Neuronal stem cell (in vitro differentiated cells): Measurements from ENCODE around the gene OLFM2.
A peak's percentile ranks its signal among the peaks of the same experiment; 100 is the strongest.

ENCODE experiments used
- DNase-seq: peaks from one replicate; pipeline ENCODE4 v3.0.0-alpha.2; 2013; ENCODE audit warnings: low spot score
- H2AFZ ChIP-seq: one replicate; pipeline ENCODE4 v1.6.1; 2013; ENCODE audit warnings: mild to moderate bottlenecking, low read length, inconsistent platforms
- H2AK5ac ChIP-seq: 2 replicates; pipeline ENCODE4 v1.6.1; 2013; ENCODE audit warnings: low read depth, mild to moderate bottlenecking, inconsistent platforms, low read length, moderate library complexity, mixed read lengths
- H2BK120ac ChIP-seq: 2 replicates; pipeline ENCODE4 v1.6.1; 2013; ENCODE audit warnings: low read depth, mild to moderate bottlenecking, inconsistent platforms, low read length, moderate library complexity, mixed read lengths
- H2BK12ac ChIP-seq: one replicate; pipeline ENCODE4 v1.6.1; 2013; ENCODE audit warnings: low read length, inconsistent platforms
- H2BK15ac ChIP-seq: 2 replicates; pipeline ENCODE4 v1.6.1; 2013; ENCODE audit warnings: mild to moderate bottlenecking, low read length, inconsistent platforms, mixed read lengths
- H2BK5ac ChIP-seq: one replicate; pipeline ENCODE4 v1.6.1; 2013; ENCODE audit warnings: inconsistent platforms, mild to moderate bottlenecking, low read length, moderate library complexity
- H3K14ac ChIP-seq: one replicate; pipeline ENCODE4 v1.6.1; 2013; ENCODE audit warnings: low read length, inconsistent platforms
- H3K18ac ChIP-seq: 2 replicates; pipeline ENCODE4 v1.6.1; 2013; ENCODE audit warnings: low read length, inconsistent platforms
- H3K23ac ChIP-seq: 2 replicates; pipeline ENCODE4 v1.6.1; 2013; ENCODE audit warnings: low read depth, mild to moderate bottlenecking, mixed read lengths, low read length, inconsistent platforms; ENCODE audit not compliant: poor library complexity
- H3K27ac ChIP-seq: replicated peaks from 3 replicates; pipeline ENCODE4 v1.5.1; 2013; ENCODE audit warnings: low read length, inconsistent platforms
- H3K27me3 ChIP-seq, 3 experiments: 2 replicates each; pipeline ENCODE4 v1.6.1; 2013; ENCODE audit warnings: low read length in 3 of 3, mild to moderate bottlenecking in 2 of 3, inconsistent platforms in 1 of 3, low read depth in 1 of 3, mixed read lengths in 1 of 3, moderate library complexity in 1 of 3; ENCODE audit not compliant: control insufficient read depth in 3 of 3, insufficient read depth in 3 of 3
- H3K36me3 ChIP-seq, 2 donors: replicated peaks in 1 of 2; 2 replicates each; pipeline ENCODE4 v1.6.1; 2013; ENCODE audit warnings: low read length in 2 of 2; ENCODE audit not compliant: control insufficient read depth in 2 of 2, insufficient read depth in 2 of 2
- H3K4ac ChIP-seq: 2 replicates; pipeline ENCODE4 v1.6.1; 2013; ENCODE audit warnings: inconsistent platforms, mild to moderate bottlenecking, low read length, moderate library complexity
- H3K4me1 ChIP-seq, 2 donors: 1 replicate in 1 of 2; 2 replicates in 1 of 2; pipeline ENCODE4 v1.6.1; 2013; ENCODE audit warnings: low read length in 2 of 2, low read depth in 1 of 2; ENCODE audit not compliant: control insufficient read depth in 2 of 2, insufficient read depth in 1 of 2
- H3K4me2 ChIP-seq: one replicate; pipeline ENCODE4 v1.6.1; 2013; ENCODE audit warnings: mild to moderate bottlenecking, low read length, inconsistent platforms; ENCODE audit not compliant: insufficient read depth, poor library complexity, severe bottlenecking
- H3K4me3 ChIP-seq, 2 donors: 2 replicates each; pipeline ENCODE4 v1.5.1; 2013; ENCODE audit warnings: low read length in 2 of 2, mild to moderate bottlenecking in 2 of 2, inconsistent platforms in 1 of 2, moderate library complexity in 1 of 2
- H3K79me1 ChIP-seq: one replicate; pipeline ENCODE4 v1.6.1; 2013; ENCODE audit warnings: low read depth, mild to moderate bottlenecking, inconsistent platforms, low read length, moderate library complexity
- H3K9ac ChIP-seq: one replicate; pipeline ENCODE4 v1.6.1; 2013; ENCODE audit warnings: mild to moderate bottlenecking, low read depth, low read length, inconsistent platforms; ENCODE audit not compliant: poor library complexity
- H3K9me3 ChIP-seq, 2 donors: replicated peaks in 1 of 2; 2 replicates each; pipeline versions ENCODE3 to v1.6.1; 2013; ENCODE audit warnings: low read length in 2 of 2, mild to moderate bottlenecking in 2 of 2, inconsistent platforms in 1 of 2, low read depth in 1 of 2, mixed read lengths in 1 of 2, moderate library complexity in 1 of 2; ENCODE audit not compliant: control insufficient read depth in 2 of 2, insufficient read depth in 1 of 2
- H4K8ac ChIP-seq: one replicate; pipeline ENCODE4 v1.6.1; 2013; ENCODE audit warnings: low read depth, mild to moderate bottlenecking, inconsistent platforms, low read length, moderate library complexity
- H4K91ac ChIP-seq: one replicate; pipeline ENCODE4 v1.6.1; 2013; ENCODE audit warnings: low read length, low read depth, mild to moderate bottlenecking, inconsistent platforms; ENCODE audit not compliant: poor library complexity
- WGBS, 2 donors: extraction: QIAGEN DNeasy Blood & Tissue Kit; methylation state at CpG; one replicate each; pipeline ENCODE4 v1.1.7; 2013; ENCODE audit warnings: missing lambda C conversion rate in 2 of 2, mixed read lengths in 1 of 2; ENCODE audit not compliant: insufficient read length in 2 of 2, insufficient replicate concordance in 1 of 2; ENCODE audit errors: extremely low coverage in 2 of 2; 5-methylcytosine and 5-hydroxymethylcytosine counted together

Gene OLFM2

DNA sequence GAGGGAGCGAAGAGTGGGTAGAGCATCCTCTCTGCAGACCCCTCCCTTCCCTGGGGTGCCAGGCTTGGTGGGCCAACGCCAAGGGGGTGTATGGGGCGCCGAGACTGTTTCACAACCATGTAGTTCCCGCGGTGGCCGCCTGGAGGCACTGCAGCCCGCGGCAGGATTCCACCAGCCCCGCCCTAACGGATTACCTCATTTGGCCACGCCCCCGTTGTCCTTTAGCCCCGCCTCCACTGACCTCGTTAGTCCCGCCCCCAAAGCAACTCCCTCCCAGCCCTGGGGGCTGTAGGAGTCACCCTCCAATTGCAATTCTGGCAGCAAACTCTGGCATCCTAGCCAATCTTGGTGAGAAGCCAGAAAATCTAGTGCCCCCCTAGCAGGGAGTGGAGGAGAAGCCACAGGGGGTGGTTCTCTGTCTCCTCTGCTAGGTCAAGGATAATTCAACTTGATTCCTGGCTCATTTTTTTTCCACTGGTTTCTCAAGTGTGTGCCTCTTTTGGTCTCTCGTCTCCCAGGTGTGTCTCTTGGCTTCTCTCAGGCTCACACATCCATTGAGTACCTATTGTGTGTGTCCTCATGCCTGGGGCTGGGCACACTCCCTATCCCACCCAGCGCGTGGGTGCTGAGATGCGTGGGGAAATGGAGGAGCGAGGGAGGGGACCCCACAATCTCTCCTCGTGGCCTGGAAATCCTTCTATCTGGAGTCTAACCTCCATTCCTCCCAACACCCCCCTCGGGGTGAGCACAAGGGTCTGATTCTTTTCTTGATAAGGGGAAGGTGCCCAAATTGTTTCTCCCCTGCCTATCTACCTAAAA lies 2.0 kb downstream of the OLFM2 start:
- Histone ChIP-seq H2AFZ (no peak overlapping the region), H3K36me3 (no peaks in the 10 kb centered on the region), H3K18ac (peak overlapping the region; percentile 42), H3K4ac (no peak overlapping the region), H2BK5ac (no peak overlapping the region), H2BK120ac (no peak overlapping the region), H3K23ac (no peak overlapping the region), H2BK15ac (peak overlapping the region; percentile 32), H3K27ac (no peak overlapping the region), H3K4me1 (peaks cover 8 to 11% of the 10 kb centered on the region in 2 donors), H3K79me1 (no peaks in the 10 kb centered on the region), H3K4me3 (no peak overlapping the region), H2AK5ac (peak overlapping the region; percentile 92), H3K9ac (no peak overlapping the region), H4K91ac (no peak overlapping the region), H4K8ac (no peak overlapping the region), H2BK12ac (no peak overlapping the region), H3K14ac (no peak overlapping the region), H3K9me3 (no peaks in the 10 kb centered on the region), H3K27me3 (peaks cover 3 to 17% (median 15%) of the 10 kb centered on the region in 3 experiments), H3K4me2 (no peak overlapping the region)
- DNase-seq: peak; percentile 87
- WGBS, 2 donors: no CpG with 5 or more reads among the region's 23 CpGs

DNA sequence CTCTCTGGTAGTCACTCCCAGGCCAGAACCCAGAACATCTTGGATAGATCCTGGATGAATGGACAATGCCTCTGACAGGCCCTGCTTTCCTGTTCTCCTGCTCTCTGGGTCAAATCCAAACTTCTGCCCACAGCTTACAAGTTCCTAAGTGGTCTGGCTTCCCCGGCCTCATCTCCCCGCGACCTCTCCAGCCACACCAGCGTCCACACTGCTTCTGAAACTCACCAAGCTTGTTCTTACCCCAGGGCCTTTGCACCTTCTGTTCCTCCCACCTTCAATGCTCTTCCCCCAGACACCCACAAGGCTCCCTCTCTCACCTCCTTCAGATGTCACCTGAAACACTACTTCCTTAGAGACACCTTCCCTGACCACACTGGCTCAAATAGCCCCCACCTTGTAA lies 3.5 kb downstream of the OLFM2 start:
- H2BK5ac ChIP-seq: no peak overlapping the region
- H4K8ac ChIP-seq: no peak overlapping the region
- H3K14ac ChIP-seq: no peak overlapping the region
- no peak overlapping the region for H4K91ac ChIP-seq
- H3K79me1 ChIP-seq: no peaks in the 10 kb centered on the region
- H3K4me3 ChIP-seq: no peak overlapping the region
- no peak overlapping the region for H2AFZ ChIP-seq
- no peak for DNase-seq
- no peak overlapping the region for H3K4me2 ChIP-seq
- no peaks in the 10 kb centered on the region for H3K36me3 ChIP-seq
- H2BK120ac ChIP-seq: no peak overlapping the region
- H3K18ac ChIP-seq: no peak overlapping the region
- no peak overlapping the region for H2AK5ac ChIP-seq
- H2BK12ac ChIP-seq: no peak overlapping the region
- H2BK15ac ChIP-seq: no peak overlapping the region
- H3K4ac ChIP-seq: no peak overlapping the region
- peaks cover 3 to 17% (median 15%) of the 10 kb centered on the region in 3 experiments for H3K27me3 ChIP-seq
- H3K9ac ChIP-seq: no peak overlapping the region
- no CpG with 5 or more reads among the region's 4 CpGs for WGBS, 2 donors
- peaks cover 8 to 11% of the 10 kb centered on the region in 2 donors for H3K4me1 ChIP-seq
- no peaks in the 10 kb centered on the region for H3K9me3 ChIP-seq
- no peak overlapping the region for H3K23ac ChIP-seq
- no peak overlapping the region for H3K27ac ChIP-seq

DNA sequence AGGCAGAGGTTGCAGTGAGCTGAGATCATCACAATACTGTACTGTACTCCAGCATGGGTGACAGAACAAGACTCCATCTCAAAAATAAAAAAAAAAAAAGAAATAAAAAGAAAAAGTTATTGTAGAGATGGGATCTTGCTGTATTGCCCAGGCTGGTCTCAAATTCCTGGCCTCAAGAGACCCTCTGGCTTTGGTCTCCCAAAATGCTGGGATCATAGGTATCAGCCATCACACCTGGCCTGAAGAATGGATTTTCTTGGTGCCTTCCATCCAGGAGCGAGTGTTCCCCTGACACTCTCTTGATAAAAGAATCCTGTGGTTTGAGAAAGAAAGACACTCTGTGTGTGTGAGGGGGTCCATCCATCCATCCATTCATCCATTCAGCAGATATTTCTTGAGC lies 4.7 kb downstream of the OLFM2 start:
- no peak overlapping the region for H3K18ac ChIP-seq
- no peak overlapping the region for H2BK15ac ChIP-seq
- H2AK5ac ChIP-seq: no peak overlapping the region
- no CpG with 5 or more reads among the region's 1 CpG for WGBS, 2 donors
- no peak overlapping the region for H3K23ac ChIP-seq
- peaks cover 6 to 7% of the 10 kb centered on the region in 2 donors for H3K4me1 ChIP-seq
- H4K91ac ChIP-seq: no peak overlapping the region
- H2BK12ac ChIP-seq: no peak overlapping the region
- H3K4me2 ChIP-seq: no peak overlapping the region
- no peak overlapping the region for H2AFZ ChIP-seq
- no peak overlapping the region for H3K4me3 ChIP-seq
- H3K9ac ChIP-seq: no peak overlapping the region
- no peak overlapping the region for H2BK5ac ChIP-seq
- H2BK120ac ChIP-seq: no peak overlapping the region
- no peak for DNase-seq
- H3K27me3 ChIP-seq: peaks cover 3 to 17% (median 15%) of the 10 kb centered on the region in 3 experiments
- H3K9me3 ChIP-seq: no peaks in the 10 kb centered on the region
- no peaks in the 10 kb centered on the region for H3K36me3 ChIP-seq
- no peak overlapping the region for H3K14ac ChIP-seq
- H3K27ac ChIP-seq: no peak overlapping the region
- no peak overlapping the region for H4K8ac ChIP-seq
- H3K79me1 ChIP-seq: no peaks in the 10 kb centered on the region
- H3K4ac ChIP-seq: no peak overlapping the region

DNA sequence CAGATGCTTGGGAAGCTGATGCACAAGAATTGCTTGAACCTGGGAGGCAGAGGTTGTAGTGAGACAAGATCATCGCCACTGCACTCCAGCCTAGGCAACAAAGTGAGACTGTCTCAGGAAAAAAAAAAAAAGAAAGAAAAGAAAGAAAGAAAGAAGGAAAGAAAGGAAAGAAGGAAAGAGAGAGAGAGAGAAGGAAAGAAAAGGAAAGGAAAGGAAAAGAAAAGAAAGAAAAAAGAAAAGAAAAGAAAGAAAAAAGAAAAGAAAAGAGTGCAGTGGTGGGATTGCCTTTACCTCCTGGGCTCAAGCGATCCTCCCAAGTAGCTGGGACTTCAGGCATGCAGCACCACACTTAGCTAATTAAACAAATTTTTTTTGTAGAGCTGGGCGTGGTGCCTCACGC lies 12.9 kb downstream of the OLFM2 start:
- Histone ChIP-seq H3K4me1 (no peaks in the 10 kb centered on the region), H3K14ac (no peak overlapping the region), H2BK15ac (no peak overlapping the region), H4K8ac (no peak overlapping the region), H2BK120ac (no peak overlapping the region), H3K27me3 (no peaks in the 10 kb centered on the region), H2BK12ac (no peak overlapping the region), H3K79me1 (no peaks in the 10 kb centered on the region), H3K18ac (no peak overlapping the region), H3K9ac (no peak overlapping the region), H3K36me3 (no peaks in the 10 kb centered on the region), H3K23ac (no peak overlapping the region), H2BK5ac (no peak overlapping the region), H3K4ac (no peak overlapping the region), H4K91ac (no peak overlapping the region), H3K9me3 (no peaks in the 10 kb centered on the region), H2AFZ (no peak overlapping the region), H3K4me3 (no peak overlapping the region), H3K4me2 (no peak overlapping the region), H2AK5ac (no peak overlapping the region), H3K27ac (no peak overlapping the region)
- no CpG with 5 or more reads among the region's 4 CpGs for WGBS, 2 donors
- no peak for DNase-seq
